GM18907 (cell line): Measurements from ENCODE around the gene ATAD3B.
"Not testable (repeated sequence)": the region's sequence is repeated elsewhere in the genome, so short reads cannot be mapped to it uniquely, and the experiment has no call there.

Source experiments
- ATAC-seq: cut with Tn5 transposase; IDR thresholded peaks from one replicate; pipeline ENCODE4 v1.9.1; 2021; ENCODE audit warnings: mild to moderate bottlenecking, moderate library complexity; ENCODE audit not compliant: unreplicated experiment

Gene ATAD3B

GRCh38 chr1:1477206-1477605, 5.6 kb downstream of the ATAD3B start:
- ATAC-seq = no peak

- ATAC-seq = no peak
Observed at GRCh38 chr1:1479547-1480487, 8.3 kb downstream of the ATAD3B start.

DNA sequence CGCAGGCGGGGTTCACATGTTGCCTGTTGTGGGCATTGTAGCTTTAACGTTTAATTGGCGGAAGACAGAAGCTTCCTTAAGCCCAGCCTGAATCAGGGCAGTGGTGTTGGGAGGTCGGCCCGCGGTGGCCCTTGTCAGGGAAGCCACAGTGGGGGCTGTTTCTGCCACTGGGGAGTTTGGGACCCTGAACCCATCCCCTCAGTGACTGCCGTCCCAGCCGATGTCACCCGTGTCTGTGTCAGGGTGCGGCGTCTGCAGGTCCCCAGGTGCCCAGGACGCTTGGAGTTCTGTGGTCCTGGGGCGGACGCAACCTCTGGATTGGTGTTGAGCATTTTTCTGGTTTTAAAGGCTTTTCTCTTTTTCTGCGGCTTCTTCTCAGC, 8.9 kb downstream of the ATAD3B start:
- not testable (repeated sequence) for ATAC-seq

- not testable (repeated sequence) for ATAC-seq
Observed at GRCh38 chr1:1481811-1482210, 10.2 kb downstream of the ATAD3B start.

- no peak for ATAC-seq
Observed at GRCh38 chr1:1482856-1483255, 11.3 kb downstream of the ATAD3B start.

- no peak for ATAC-seq
Observed at GRCh38 chr1:1483714-1484113, 12.1 kb downstream of the ATAD3B start.

DNA sequence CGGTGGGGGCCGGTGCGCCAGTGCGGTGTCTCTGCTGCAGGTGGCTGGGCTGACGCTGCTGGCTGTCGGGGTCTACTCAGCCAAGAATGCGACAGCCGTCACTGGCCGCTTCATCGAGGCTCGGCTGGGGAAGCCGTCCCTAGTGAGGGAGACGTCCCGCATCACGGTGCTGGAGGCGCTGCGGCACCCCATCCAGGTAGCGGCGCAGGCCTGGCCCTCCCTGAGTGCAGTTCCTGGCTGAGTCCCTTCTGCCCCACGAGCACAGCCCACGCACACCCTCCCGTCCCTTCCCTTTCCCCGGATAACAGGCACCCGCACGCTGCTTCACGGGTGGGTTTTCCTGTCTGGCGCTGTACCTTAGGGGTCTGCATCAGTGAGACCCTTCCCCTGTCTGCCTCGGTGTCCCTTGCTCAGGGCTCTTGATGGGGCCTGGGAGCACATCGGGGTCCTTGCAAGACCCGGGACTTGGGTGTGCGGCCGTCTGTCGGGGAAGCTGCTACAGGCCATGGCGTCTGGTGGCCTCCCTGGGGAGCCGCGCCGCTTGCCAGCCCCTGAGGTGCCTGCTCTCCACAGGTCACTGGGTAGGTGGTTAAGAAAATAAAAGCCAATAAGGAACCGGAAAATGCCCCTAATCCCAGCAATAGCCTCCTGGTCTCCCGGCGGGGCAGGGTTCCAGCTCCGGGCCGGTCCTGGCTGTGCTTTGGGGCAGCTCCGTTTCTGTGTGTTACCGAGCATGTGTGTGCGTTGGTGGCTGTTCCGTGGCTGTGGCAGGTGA, 13.6 kb downstream of the ATAD3B start:
- not testable (repeated sequence) for ATAC-seq

GRCh38 chr1:1485755-1486317, 14.3 kb downstream of the ATAD3B start:
- not testable (repeated sequence) for ATAC-seq

GRCh38 chr1:1487701-1488100, 16.1 kb downstream of the ATAD3B start:
- no peak for ATAC-seq

DNA sequence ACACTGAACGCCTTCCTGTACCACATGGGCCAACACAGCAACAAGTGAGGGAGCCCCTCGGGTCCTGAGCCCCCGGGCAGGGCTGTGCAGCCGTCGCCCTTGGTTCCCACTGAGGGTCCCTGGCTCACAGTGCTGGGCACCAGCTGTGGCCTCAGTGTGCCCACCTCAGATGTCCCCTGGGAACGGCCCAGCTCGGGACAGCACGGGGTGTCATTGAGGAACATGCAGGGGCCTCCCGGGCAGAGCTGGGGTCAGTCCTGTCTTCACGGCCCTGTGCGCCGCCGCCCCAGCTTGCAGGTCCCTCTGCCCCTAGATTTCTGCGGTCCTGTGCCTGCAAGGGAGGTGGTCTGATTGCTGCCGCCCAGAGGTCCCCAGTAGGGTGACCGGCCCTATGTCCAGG, 17.7 kb downstream of the ATAD3B start:
- no peak for ATAC-seq

DNA sequence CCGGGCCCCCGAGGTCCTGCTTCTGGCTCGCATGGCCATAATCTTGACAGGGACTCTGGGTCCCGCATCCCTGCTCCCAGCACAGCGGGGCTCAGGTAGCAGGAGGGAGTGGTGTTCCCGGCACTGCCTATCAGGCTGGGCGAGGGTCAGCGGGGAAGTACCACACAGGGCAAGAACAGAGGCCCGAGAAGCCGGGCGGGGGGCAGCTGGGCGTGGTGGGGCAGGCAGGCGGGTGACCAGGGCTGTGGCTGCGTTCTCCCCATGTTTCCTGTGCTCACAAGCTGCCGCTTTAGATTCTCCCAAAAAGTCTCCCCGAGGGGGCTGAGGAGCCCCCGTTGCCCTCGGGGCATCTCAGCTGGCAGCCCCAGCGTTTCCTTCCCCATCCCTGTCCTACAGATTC, 18.3 kb downstream of the ATAD3B start:
- no peak for ATAC-seq

DNA sequence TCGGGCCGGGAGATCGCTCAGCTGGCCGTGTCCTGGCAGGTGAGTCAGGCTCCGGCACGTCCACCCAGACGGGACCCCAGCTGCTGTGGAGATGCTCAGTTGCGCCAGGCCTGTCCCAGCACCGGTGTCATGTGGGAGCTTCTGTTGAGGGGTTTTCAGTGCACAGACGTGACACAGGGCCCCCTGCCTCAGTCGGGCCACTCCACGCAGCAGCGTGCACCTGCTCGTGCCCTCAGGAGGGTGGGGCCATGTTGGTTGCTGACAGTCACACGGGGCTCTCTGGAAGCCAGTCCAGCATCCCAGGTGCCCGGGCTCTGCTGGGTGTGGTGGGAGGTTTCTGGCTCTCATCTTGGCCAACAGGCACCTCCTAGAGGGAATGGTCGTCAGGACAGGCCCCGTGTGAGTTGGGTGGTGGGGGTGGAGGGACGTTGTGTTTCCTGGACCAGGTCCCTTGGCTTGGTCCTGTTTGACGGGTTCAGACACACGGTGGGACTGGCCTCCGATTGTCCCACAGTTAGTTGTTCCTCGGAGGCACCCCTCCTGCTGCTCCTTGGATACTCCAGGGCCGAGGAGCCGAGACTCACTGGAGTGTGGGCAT, 19.2 kb downstream of the ATAD3B start:
- ATAC-seq = no peak

DNA sequence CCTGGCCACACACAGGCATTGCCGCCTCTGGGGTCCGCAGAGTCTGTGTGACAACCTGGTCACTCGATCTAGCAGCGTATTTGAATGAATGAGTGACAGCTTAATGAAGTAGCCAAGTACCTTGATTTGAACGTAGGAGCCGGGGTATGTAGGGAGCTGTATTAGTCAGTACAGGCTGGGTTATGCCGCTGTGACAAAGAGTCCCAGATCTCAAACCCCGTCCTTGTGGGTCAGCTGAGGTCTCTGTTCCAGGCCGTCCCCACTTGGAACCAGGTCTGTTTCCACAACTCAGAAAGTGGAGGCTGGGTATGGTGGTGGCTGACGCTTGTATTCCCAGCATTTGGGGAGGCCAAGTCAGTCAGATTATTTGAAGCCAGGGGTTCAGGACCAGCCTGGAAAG, 20.0 kb downstream of the ATAD3B start:
- no peak for ATAC-seq

- not testable (repeated sequence) for ATAC-seq
Observed at GRCh38 chr1:1494311-1494710, 22.7 kb downstream of the ATAD3B start.

DNA sequence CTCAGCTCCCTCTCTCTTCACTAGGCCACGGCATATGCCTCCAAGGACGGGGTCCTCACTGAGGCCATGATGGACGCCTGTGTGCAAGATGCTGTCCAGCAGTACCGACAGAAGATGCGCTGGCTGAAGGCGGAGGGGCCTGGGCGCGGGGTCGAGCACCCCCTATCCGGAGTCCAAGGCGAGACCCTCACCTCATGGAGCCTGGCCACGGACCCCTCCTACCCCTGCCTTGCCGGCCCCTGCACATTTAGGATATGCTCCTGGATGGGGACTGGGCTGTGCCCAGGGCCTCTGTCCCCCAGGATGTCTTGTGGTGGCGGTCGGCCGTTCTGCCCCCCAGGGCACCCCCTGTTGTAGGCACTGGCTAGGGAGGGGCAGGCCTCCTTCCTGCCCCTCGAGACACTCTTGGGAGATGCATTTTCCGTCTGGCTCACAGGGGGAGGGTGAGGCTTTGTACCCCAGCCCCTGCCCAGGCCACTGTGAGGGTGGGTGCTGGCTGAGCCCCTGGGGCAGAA, 24.0 kb downstream of the ATAD3B start:
- ATAC-seq = not testable (repeated sequence)

GRCh38 chr1:1504777-1505365, 33.3 kb downstream of the ATAD3B start:
- ATAC-seq = not testable (repeated sequence)

GRCh38 chr1:1505366-1505798, 33.8 kb downstream of the ATAD3B start:
- not testable (repeated sequence) for ATAC-seq

DNA sequence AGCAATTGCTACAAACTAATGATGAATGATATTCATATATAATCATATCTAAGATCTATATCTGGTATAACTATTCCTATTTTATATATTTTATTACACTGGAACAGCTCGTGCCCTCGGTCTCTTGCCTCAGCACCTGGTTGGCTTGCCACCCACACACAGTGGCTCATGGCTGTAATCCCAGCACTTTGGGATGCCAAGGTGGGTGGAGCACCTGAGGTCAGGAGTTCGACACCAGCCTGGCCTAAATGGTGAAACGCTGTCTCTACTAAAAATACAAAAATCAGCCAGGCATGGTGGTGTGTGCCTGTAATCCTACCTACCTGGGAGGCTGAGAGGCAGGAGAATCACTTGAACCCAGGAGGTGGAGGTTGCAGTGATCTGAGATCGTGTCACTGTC, 34.2 kb downstream of the ATAD3B start:
- ATAC-seq = not testable (repeated sequence)

DNA sequence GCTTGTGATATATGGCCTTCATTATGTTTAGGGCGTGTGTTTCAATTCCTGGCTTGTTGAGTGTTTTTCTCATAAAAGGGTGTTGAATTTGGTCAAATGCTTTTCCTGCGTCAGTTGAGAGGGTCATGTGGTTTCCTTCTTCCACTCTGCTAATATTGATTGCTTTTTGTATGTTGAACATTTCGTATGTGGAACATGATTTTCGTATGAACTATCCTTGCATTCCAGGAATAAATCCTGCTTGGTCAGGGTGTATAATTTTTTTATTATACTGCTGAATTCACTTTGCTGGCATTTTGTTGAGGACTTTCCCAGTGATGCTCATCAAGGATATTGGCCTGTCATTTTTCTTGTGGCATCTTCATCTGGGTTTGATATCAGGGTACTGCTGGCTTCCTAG, 35.7 kb downstream of the ATAD3B start:
- no peak for ATAC-seq

DNA sequence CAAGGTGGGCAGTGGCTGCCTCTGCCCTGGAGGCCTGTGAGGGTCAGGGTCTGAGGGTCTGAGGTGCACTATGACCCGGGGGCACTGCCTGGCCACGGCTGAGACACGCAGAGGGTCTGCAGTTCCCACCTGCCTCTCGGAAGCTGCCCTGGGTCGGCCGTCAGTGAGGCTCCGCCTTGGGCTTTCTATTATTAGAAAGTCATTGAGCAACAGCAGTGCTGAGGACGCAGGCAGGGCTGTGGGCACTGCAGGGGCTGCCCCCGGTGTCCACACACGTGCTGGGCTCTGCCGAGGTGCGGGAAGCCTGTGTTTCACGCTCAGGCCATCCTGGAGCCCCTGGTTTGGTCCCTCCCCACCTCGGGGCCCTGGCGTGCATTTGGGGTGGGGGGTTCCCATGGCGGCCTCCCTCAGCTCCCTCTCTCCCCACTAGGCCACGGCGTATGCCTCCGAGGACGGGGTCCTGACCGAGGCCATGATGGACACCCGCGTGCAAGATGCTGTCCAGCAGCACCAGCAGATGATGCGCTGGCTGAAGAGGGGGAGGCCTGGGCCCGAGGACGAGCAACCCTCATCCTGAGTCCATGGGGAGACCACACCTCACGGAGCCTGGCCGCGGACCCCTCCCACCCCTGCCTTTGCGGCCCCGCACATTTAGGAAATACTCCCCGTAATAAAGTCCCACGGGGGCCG, 37.4 kb downstream of the ATAD3B start:
- ATAC-seq = not testable (repeated sequence)
